GM23248 (cell line): Measurements from ENCODE around the gene PRR18. TPM values are rescaled to one million over a fixed set of nuclear protein-coding genes. Genes with fewer than 3 reads are reported as not detected.

Experiments used
- DNase-seq: peaks from one replicate; pipeline ENCODE4 v3.0.0-alpha.2; 2015
- H2AFZ ChIP-seq: fragments of 200-600 bp; sonication (generic); 2 replicates; pipeline ENCODE4 v1.6.1; 2016; ENCODE audit warnings: antibody characterized with exemption
- H3F3A ChIP-seq: fragments of 200-600 bp; sonication (generic); 2 replicates; pipeline ENCODE4 v1.6.1; 2016; ENCODE audit warnings: mild to moderate bottlenecking, antibody characterized with exemption, mixed run types; ENCODE audit not compliant: insufficient read depth
- H3K27ac ChIP-seq: fragments of 200-600 bp; sonication (generic); 2 replicates; pipeline ENCODE4 v1.5.1; 2016; ENCODE audit warnings: mild to moderate bottlenecking
- H3K27me3 ChIP-seq: fragments of 200-600 bp; sonication (generic); replicated peaks from 2 replicates; pipeline ENCODE4 v1.6.1; 2016; ENCODE audit warnings: mild to moderate bottlenecking; ENCODE audit not compliant: insufficient read depth
- H3K36me3 ChIP-seq: fragments of 200-600 bp; sonication (generic); 2 replicates; pipeline ENCODE4 v1.6.1; 2016; ENCODE audit warnings: low read depth, mild to moderate bottlenecking
- H3K4me1 ChIP-seq: fragments of 200-600 bp; sonication (generic); 2 replicates; pipeline ENCODE4 v1.6.1; 2016; ENCODE audit warnings: mild to moderate bottlenecking; ENCODE audit not compliant: insufficient read depth
- H3K4me2 ChIP-seq: fragments of 200-600 bp; sonication (generic); one replicate; pipeline ENCODE4 v1.6.1; 2016; ENCODE audit warnings: mild to moderate bottlenecking; ENCODE audit not compliant: unreplicated experiment
- H3K4me3 ChIP-seq: fragments of 200-600 bp; sonication (generic); 2 replicates; pipeline ENCODE4 v1.5.1; 2016; ENCODE audit warnings: mild to moderate bottlenecking
- H3K79me2 ChIP-seq: fragments of 200-600 bp; sonication (generic); 2 replicates; pipeline ENCODE4 v1.6.1; 2016; ENCODE audit warnings: mild to moderate bottlenecking; ENCODE audit not compliant: insufficient read depth
- H3K9ac ChIP-seq: fragments of 200-600 bp; sonication (generic); 2 replicates; pipeline ENCODE4 v1.6.1; 2016; ENCODE audit warnings: mild to moderate bottlenecking
- H3K9me2 ChIP-seq: fragments of 200-600 bp; sonication (generic); 2 replicates; pipeline ENCODE4 v1.6.1; 2016; ENCODE audit warnings: mixed run types, mild to moderate bottlenecking, moderate library complexity; ENCODE audit not compliant: insufficient read depth
- H3K9me3 ChIP-seq: fragments of 200-600 bp; sonication (generic); one replicate; pipeline ENCODE4 v1.6.1; 2017; ENCODE audit warnings: low read depth
- H4K20me1 ChIP-seq: fragments of 200-600 bp; sonication (generic); 2 replicates; pipeline ENCODE4 v1.6.0; 2016; ENCODE audit not compliant: insufficient read depth
- EZH2 ChIP-seq: fragments of 200-600 bp; sonication (generic); IDR thresholded peaks from 2 replicates; pipeline ENCODE4 v1.6.1; 2018; ENCODE audit warnings: antibody characterized with exemption, mild to moderate bottlenecking; ENCODE audit not compliant: insufficient read depth, poor library complexity, severe bottlenecking
- EZH2phosphoT487 ChIP-seq: fragments of 200-600 bp; sonication (generic); IDR thresholded peaks from 2 replicates; pipeline ENCODE4 v1.6.1; 2018; ENCODE audit warnings: antibody characterized with exemption, moderate library complexity, mild to moderate bottlenecking, low read depth; ENCODE audit not compliant: insufficient read depth
- WGBS, 2 experiments: methylation state at CpG; one replicate each; pipeline ENCODE4 v1.1.6; 2015 to 2017; ENCODE audit warnings: low lambda C conversion rate in 2 of 2, low coverage in 1 of 2; ENCODE audit errors: missing lambda C conversion rate in 2 of 2; 5-methylcytosine and 5-hydroxymethylcytosine counted together
- in situ Hi-C: fragments of 300-500 bp; cut with MboI; formaldehyde crosslinking; loops from 2 replicates; pipeline ENCODE4 v1.15.0; 2020
- polyA plus RNA-seq: library from polyadenylated mRNA; unstranded; fragments of >200 nt; fragmentation: Nextera tagmentation; extraction: Ambion mirVana; gene quantifications from 2 replicates; pipeline ENCODE4 v1.2.1, GENCODE V29; 2016
- total RNA-seq: library from RNA; depleted of rRNA; stranded (reverse); fragments of >200 nt; shearing (Covaris generic); gene quantifications from 2 replicates; pipeline ENCODE4 v1.2.3, GENCODE V29; 2014

Gene PRR18
- total and polyA plus RNA-seq, 2 experiments from 2014 or later: not detected

DNA sequence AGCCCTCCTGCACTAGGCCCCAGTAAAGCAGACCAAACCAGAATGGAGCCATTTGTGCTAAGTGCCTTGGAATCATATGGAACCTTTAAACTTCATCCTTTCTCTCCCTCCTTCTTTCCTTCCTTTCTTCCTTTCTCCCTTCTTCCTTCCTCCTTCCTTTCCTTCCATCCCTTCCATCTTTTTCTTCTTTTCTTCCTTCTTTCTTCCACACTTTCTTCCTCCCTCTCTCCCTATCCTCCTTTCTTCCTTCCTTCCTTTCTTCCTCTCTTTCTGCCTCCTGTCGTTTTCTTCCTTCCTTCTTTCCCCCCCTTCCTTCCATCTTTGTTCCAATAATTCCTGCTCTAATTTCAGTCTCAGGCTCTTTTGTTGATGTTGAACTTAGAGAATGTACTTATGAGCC is 45.3 kb upstream of the PRR18 start:
- no peak overlapping the region for H3K9ac ChIP-seq
- no peaks in the 10 kb centered on the region for H3F3A ChIP-seq
- H2AFZ ChIP-seq: no peak overlapping the region
- H3K4me3 ChIP-seq: no peak overlapping the region
- H3K9me3 ChIP-seq: no peaks in the 10 kb centered on the region
- H3K36me3 ChIP-seq: no peaks in the 10 kb centered on the region
- H3K9me2 ChIP-seq: no peaks in the 10 kb centered on the region
- 28 to 60% methylated on average over 1 of the region's 1 CpG for WGBS, 2 experiments
- no peak overlapping the region for H3K4me2 ChIP-seq
- no peaks in the 10 kb centered on the region for H3K79me2 ChIP-seq
- H3K27ac ChIP-seq: no peak overlapping the region
- no peaks in the 10 kb centered on the region for H4K20me1 ChIP-seq
- in situ Hi-C loops: no loop called here
- 0 out of 2 replicates have a peak, but pooled peaks cover 7% of the 10 kb centered on the region for H3K27me3 ChIP-seq
- no peaks in the 10 kb centered on the region for H3K4me1 ChIP-seq
- TF ChIP-seq EZH2phosphoT487: no peak
- TF ChIP-seq EZH2: no peak
- no peak for DNase-seq

DNA sequence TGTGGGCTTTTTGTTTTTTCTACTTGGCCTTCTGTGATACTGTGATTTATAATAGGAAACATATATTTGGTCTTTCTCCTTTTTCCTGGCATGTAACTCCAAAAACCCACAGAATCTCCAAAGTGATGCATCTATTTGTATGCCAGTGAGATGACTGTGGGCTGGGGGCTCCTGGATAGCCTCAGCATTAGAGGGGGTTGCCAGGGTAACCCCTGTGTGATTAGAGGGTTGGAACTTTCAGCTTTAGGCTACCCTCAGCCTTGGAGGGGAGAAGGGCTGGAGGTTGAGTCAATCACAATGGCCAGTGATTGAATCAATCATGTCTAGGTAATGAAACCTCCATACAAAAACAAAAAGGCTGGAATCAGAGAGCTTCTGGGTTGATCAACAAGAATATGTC is 44.7 kb upstream of the PRR18 start:
- Histone ChIP-seq H3K27ac (no peak overlapping the region), H3K79me2 (no peaks in the 10 kb centered on the region), H3F3A (no peaks in the 10 kb centered on the region), H4K20me1 (no peaks in the 10 kb centered on the region), H3K9ac (no peak overlapping the region), H3K4me3 (no peak overlapping the region), H2AFZ (no peak overlapping the region), H3K4me1 (no peaks in the 10 kb centered on the region), H3K36me3 (no peaks in the 10 kb centered on the region), H3K27me3 (0 out of 2 replicates have a peak, but pooled peaks cover 7% of the 10 kb centered on the region), H3K4me2 (no peak overlapping the region), H3K9me2 (no peaks in the 10 kb centered on the region), H3K9me3 (no peaks in the 10 kb centered on the region)
- no peak for TF ChIP-seq EZH2
- no peak for TF ChIP-seq EZH2phosphoT487
- in situ Hi-C loops: no loop called here
- no peak for DNase-seq

DNA sequence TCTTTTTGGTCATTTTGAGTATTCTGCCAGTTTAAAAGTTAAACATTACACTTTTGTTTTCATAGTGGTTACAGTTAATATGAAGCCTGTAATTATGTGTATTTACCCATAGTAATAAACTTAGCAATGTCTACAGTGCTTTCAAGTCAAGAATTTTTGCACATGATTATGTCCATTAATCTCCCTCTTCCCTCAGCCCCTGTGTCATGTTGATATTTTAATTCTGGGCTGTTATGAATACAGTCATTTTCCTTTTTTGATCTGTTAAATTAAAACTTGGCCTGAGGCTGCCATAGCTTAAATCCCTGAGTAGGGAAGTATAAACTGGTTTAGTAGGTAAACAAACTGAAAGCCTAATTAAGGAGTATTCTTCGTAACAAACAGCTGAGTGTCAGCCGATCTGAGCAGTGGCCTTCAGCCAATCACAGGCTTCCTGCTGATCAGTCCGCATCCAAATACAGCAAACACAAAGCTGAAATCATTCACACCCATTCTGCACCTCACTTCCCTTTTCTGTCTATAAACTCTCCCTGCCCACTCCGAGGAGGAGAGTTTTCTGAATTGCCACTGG is 43.6 kb upstream of the PRR18 start:
- in situ Hi-C loops: no loop called here
- Histone ChIP-seq H3K4me3 (no peak overlapping the region), H4K20me1 (no peaks in the 10 kb centered on the region), H3K9me2 (no peaks in the 10 kb centered on the region), H3K4me2 (no peak overlapping the region), H3K9me3 (no peaks in the 10 kb centered on the region), H3K27me3 (0 out of 2 replicates have a peak, but pooled peaks cover 7% of the 10 kb centered on the region), H3K36me3 (no peaks in the 10 kb centered on the region), H3K4me1 (no peaks in the 10 kb centered on the region), H3K9ac (no peak overlapping the region), H3F3A (no peaks in the 10 kb centered on the region), H3K27ac (no peak overlapping the region), H3K79me2 (no peaks in the 10 kb centered on the region), H2AFZ (0 out of 2 replicates have a peak overlapping the region, but pooled peaks have one; percentile 16)
- WGBS, 2 experiments: 24 to 27% methylated on average over 4 of the region's 4 CpGs
- no peak for DNase-seq
- TF ChIP-seq EZH2phosphoT487 (no peak), EZH2 (no peak)

DNA sequence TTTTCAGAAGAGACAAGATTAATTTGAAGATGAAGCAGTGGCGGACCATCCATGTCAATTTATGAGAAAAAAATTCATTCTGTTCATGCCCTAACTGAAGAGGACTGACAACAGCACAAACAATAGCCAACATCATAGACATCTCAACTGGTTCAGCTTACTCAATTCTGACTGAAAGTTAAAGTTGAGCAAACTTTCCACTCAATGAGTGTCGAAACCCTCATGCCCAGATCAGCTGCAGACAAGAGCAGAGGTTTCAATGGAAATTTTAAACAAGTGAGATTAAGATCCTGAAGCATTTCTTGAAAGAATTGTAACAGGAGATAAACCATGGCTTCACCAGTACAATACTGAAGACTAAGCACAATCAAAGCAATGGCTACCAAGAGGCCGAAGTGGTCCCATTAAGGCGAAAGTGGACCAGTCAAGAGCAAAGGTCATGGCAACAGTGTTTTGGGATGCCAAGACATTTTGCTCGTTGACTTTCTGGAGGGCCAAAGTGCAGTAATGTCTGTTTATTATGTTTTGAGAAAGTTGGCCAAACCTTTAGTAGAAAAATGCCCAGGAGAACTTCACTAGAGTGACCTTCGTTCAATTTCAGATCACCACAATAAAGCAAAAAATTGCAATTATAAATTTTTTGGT is 40.2 kb upstream of the PRR18 start:
- TF ChIP-seq EZH2: no peak
- H3K9me3 ChIP-seq: no peaks in the 10 kb centered on the region
- in situ Hi-C loops: no loop called here

DNA sequence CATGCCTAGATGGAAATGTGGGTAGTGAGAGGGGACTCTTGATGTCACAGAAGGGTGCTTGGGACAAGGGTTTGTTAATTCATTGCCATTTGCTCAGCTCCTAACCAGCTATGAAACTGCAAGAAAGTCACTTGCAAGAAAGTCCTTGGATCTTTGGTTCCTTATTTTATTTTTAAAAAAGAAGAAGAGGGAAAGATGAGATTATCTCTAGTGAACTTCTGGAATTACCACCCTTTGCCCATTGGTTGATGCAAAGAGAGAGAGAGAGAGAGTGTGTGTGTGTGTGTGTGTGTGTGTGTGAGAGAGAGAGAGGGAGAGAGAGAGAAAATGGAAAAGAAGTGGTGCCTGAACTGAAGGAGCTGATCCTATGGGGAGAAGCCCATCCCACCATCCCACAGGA is 38.8 kb upstream of the PRR18 start:
- Histone ChIP-seq H3K4me1 (no peaks in the 10 kb centered on the region), H3K4me2 (no peak overlapping the region), H3K27me3 (no peaks in the 10 kb centered on the region), H2AFZ (no peak overlapping the region), H4K20me1 (no peaks in the 10 kb centered on the region), H3K4me3 (no peak overlapping the region), H3K79me2 (peaks cover 5% of the 10 kb centered on the region), H3K9ac (no peak overlapping the region), H3K36me3 (no peaks in the 10 kb centered on the region), H3F3A (no peaks in the 10 kb centered on the region), H3K27ac (no peak overlapping the region), H3K9me2 (no peaks in the 10 kb centered on the region), H3K9me3 (no peaks in the 10 kb centered on the region)
- no peak for DNase-seq
- TF ChIP-seq EZH2phosphoT487: no peak
- TF ChIP-seq EZH2: no peak
- in situ Hi-C loops: no loop called here

More for the DNA sequence above, 40.2 kb upstream of the PRR18 start:
- Histone ChIP-seq H3K4me3 (no peak overlapping the region), H3K27me3 (no peaks in the 10 kb centered on the region), H3K4me2 (no peak overlapping the region), H3K9ac (no peak overlapping the region), H3K27ac (no peak overlapping the region), H3K79me2 (no peaks in the 10 kb centered on the region), H2AFZ (no peak overlapping the region), H3K4me1 (no peaks in the 10 kb centered on the region), H3F3A (no peaks in the 10 kb centered on the region), H3K36me3 (no peaks in the 10 kb centered on the region), H3K9me2 (no peaks in the 10 kb centered on the region), H4K20me1 (no peaks in the 10 kb centered on the region)
- 65 to 72% methylated on average over 6 of the region's 6 CpGs for WGBS, 2 experiments
- DNase-seq: no peak
